ENCODE measurements around the gene DTNB.

DTNB gene

DNA sequence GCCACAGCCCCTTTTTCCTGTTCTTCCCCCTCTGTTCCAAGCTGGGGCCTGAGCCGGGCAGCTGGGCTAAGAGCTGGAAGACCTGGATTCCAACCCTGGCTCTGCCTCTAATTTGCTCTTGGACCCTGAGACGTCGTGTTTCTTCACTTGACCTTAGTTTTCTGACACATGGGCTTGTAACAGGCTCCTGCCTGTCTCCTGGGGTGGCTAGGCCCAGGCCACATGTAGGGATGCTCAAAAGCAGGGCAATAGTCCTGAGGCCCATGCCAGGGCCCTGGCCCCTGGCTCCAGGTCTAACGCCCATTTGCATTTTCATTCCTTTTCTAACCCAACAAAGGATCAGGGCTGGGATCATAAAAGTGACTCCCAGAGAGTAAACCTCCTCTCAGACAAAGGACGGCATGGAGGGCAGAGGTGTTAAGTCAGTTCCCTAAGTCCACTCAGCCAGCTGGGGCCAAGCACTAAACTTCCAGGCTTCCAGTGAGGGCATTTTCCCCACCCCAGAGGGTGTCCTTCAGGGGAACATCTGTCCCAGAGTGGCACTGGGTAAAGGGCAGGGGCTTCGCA is 315.0 kb downstream of the DTNB start:
- no peak for DNase-seq (ENCODE audit: low read depth)
- no peak overlapping the region for H3K4me3 ChIP-seq (ENCODE audit: control insufficient read depth, low read depth, low read length)
- TF ChIP-seq, protein P1, sequence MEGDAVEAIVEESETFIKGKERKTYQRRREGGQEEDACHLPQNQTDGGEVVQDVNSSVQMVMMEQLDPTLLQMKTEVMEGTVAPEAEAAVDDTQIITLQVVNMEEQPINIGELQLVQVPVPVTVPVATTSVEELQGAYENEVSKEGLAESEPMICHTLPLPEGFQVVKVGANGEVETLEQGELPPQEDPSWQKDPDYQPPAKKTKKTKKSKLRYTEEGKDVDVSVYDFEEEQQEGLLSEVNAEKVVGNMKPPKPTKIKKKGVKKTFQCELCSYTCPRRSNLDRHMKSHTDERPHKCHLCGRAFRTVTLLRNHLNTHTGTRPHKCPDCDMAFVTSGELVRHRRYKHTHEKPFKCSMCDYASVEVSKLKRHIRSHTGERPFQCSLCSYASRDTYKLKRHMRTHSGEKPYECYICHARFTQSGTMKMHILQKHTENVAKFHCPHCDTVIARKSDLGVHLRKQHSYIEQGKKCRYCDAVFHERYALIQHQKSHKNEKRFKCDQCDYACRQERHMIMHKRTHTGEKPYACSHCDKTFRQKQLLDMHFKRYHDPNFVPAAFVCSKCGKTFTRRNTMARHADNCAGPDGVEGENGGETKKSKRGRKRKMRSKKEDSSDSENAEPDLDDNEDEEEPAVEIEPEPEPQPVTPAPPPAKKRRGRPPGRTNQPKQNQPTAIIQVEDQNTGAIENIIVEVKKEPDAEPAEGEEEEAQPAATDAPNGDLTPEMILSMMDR (IDR thresholded peaks at IDR 0.05; ENCODE audit: control insufficient read depth, insufficient read depth, low read depth, low read length, missing control alignments): no peak

DNA sequence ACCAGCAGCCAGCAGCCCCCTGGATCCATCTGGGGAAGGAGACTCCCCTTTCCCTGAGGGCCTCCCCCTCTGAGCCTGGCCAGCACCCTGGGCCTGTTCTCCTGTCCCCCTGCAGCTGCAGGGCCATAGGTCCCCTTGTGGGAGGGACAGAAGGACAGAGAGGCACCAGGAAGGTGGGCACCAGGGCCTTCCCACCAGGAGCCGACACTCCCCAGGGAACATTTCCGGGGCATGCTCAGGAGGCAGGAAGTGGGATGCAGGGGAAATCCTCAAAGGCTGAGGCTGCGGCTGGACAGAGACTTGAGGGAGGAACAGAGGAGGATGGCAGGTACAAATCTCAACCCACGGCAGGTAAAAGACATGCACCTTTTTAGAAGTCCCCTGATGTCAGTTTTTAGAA is 317.3 kb downstream of the DTNB start:
- TF ChIP-seq, protein P1 (IDR thresholded peaks at IDR 0.05; ENCODE audit: control insufficient read depth, insufficient read depth, low read depth, low read length, missing control alignments): no peak
- no peak for DNase-seq (ENCODE audit: low read depth)
- H3K4me3 ChIP-seq (ENCODE audit: control insufficient read depth, low read depth, low read length): no peak overlapping the region

GRCh38 chr2:25355270-25355669 is 318.1 kb downstream of the DTNB start:
- DNase-seq (ENCODE audit: low read depth): no peak
- H3K4me3 ChIP-seq (ENCODE audit: control insufficient read depth, low read depth, low read length): no peak overlapping the region
- TF ChIP-seq, protein P1 (IDR thresholded peaks at IDR 0.05; ENCODE audit: control insufficient read depth, insufficient read depth, low read depth, low read length, missing control alignments): no peak

DNA sequence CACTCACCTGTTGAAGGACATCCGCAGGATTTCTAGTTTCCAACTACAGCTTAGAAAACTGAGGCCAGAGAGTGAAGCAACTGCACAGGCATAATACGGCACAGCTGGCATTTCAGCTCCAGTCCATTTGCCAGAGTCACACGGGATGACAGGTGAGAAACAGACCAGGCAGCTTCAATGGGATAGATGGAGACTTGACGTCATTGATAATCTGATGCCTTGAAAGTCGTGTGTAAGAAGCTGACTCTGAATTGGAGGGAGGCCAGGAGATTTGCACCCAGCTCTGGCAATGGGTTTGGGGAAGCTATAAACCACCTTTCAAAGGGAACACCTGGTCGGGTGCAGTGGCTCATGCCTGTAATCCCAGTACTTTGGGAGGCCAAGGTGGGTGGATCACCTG is 319.3 kb downstream of the DTNB start:
- TF ChIP-seq, protein P1 (IDR thresholded peaks at IDR 0.05; ENCODE audit: control insufficient read depth, insufficient read depth, low read depth, low read length, missing control alignments): no peak
- H3K4me3 ChIP-seq (ENCODE audit: control insufficient read depth, low read depth, low read length): no peak overlapping the region
- no peak for DNase-seq (ENCODE audit: low read depth)

- DNase-seq (ENCODE audit: low read depth): peak; percentile 38
- TF ChIP-seq, protein P1 (IDR thresholded peaks at IDR 0.05; ENCODE audit: control insufficient read depth, insufficient read depth, low read depth, low read length, missing control alignments): no peak
- no peak overlapping the region for H3K4me3 ChIP-seq (ENCODE audit: control insufficient read depth, low read depth, low read length)
Observed at GRCh38 chr2:25349397-25349796, 324.0 kb downstream of the DTNB start.

DNA sequence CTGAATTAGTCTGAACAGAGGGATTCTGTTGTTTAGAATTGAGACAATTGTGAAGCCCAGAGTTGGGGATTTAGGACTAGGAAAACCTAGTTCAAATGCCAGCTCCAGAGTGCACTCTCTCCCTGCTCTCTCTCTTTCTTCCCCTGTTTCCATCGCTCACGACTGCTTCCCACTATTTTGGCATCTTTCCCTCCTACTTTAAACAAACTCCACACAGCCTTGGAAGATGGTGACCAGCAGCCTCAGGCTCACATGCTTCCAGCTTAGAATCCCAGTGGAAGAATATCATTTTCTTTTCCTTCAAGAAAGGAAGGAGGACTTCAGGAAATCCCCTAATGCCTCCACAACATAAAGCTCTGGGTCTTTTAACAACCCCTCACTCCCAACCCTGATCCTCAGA is 325.5 kb downstream of the DTNB start:
- TF ChIP-seq, protein P1 (IDR thresholded peaks at IDR 0.05; ENCODE audit: control insufficient read depth, insufficient read depth, low read depth, low read length, missing control alignments): no peak
- no peak overlapping the region for H3K4me3 ChIP-seq (ENCODE audit: control insufficient read depth, low read depth, low read length)
- no peak for DNase-seq (ENCODE audit: low read depth)
